ENCODE data around the gene TMEM259. TPM values are rescaled to one million over a fixed set of nuclear protein-coding genes. Genes with fewer than 3 reads are reported as not detected.
A peak's percentile ranks its signal among the peaks of the same experiment; 100 is the strongest.

TMEM259 gene
- total and polyA plus RNA-seq, 2 of the 13 experiments (the other 11 are each of a cell fraction or from before 2014, with no cell fraction given) = 64.7 to 164 TPM

- TF ChIP-seq RNF2 (conservative IDR thresholded peaks at IDR 0.05; ENCODE audit: low read depth) = no peak; the same call in 1 of the 2 replicates
- no peak for TF ChIP-seq ZNF616 (CRISPR knock-in tag; IDR thresholded peaks at IDR 0.05; ENCODE audit: low read depth)
- 0 out of 2 replicates have a peak, but pooled peaks have one; percentile 11 for TF ChIP-seq HNF1B (CRISPR knock-in tag; IDR thresholded peaks at IDR 0.05)
- no peak for TF ChIP-seq ZNF282 (IDR thresholded peaks at IDR 0.05; ENCODE audit: partially characterized antibody)
- TF ChIP-seq ZNF274 (CRISPR knock-in tag; IDR thresholded peaks at IDR 0.05) = no peak; the same call in 1 of the 2 replicates
- no peak for TF ChIP-seq ARID3A (IDR thresholded peaks at IDR 0.05; ENCODE audit: low read depth, low read length)
- no peak for TF ChIP-seq FIP1L1 (IDR thresholded peaks at IDR 0.05; ENCODE audit: borderline replicate concordance, insufficient read depth, low read depth, low read length)
- TF ChIP-seq MAX (IDR thresholded peaks at IDR 0.05) = peak; percentile 48
- TF ChIP-seq MATR3 (CRISPR knock-in tag; IDR thresholded peaks at IDR 0.05) = no peak
- no peak; the same call in 1 of the 2 replicates for TF ChIP-seq ZNF784 (CRISPR knock-in tag; IDR thresholded peaks at IDR 0.05; ENCODE audit: borderline replicate concordance)
- 0 out of 2 replicates have a peak, but pooled peaks have one; percentile 12 for TF ChIP-seq ZNF644 (CRISPR knock-in tag; IDR thresholded peaks at IDR 0.05; ENCODE audit: low read depth)
- TF ChIP-seq CC2D1A (CRISPR knock-in tag; IDR thresholded peaks at IDR 0.05) = no peak
- TF ChIP-seq ZNF546 (CRISPR knock-in tag; conservative IDR thresholded peaks at IDR 0.05) = no peak
- TF ChIP-seq SRSF9 (IDR thresholded peaks at IDR 0.05; ENCODE audit: borderline replicate concordance, insufficient read depth, low read depth, low read length, poor library complexity, severe bottlenecking) = no peak
- no peak for TF ChIP-seq ZNF180 (CRISPR knock-in tag; IDR thresholded peaks at IDR 0.05; ENCODE audit: borderline replicate concordance, low read depth)
- peak; percentile 66; the same call in 1 of the 2 replicates for TF ChIP-seq NCOA2 (CRISPR knock-in tag; IDR thresholded peaks at IDR 0.05)
- no peak for TF ChIP-seq CCDC6 (CRISPR knock-in tag; IDR thresholded peaks at IDR 0.05)
- TF ChIP-seq ZNF317 (CRISPR knock-in tag; IDR thresholded peaks at IDR 0.05) = peak; percentile 54
- peak; percentile 41; the same call in 1 of the 2 replicates for TF ChIP-seq ZSCAN9 (CRISPR knock-in tag; IDR thresholded peaks at IDR 0.05; ENCODE audit: borderline replicate concordance)
- TF ChIP-seq LBX2 (CRISPR knock-in tag; IDR thresholded peaks at IDR 0.05; ENCODE audit: borderline replicate concordance) = no peak
- no peak for TF ChIP-seq SIX4 (CRISPR knock-in tag; IDR thresholded peaks at IDR 0.05)
- TF ChIP-seq TAF15 (IDR thresholded peaks at IDR 0.05; ENCODE audit: low read depth, low read length, poor library complexity, severe bottlenecking) = no peak
- TF ChIP-seq SETDB1 (CRISPR knock-in tag; IDR thresholded peaks at IDR 0.05; ENCODE audit: borderline replicate concordance) = no peak
- TF ChIP-seq TFDP2 (CRISPR knock-in tag; IDR thresholded peaks at IDR 0.05) = peak; percentile 63; the same call in 1 of the 2 replicates
- TF ChIP-seq NR2F6 (IDR thresholded peaks at IDR 0.05) = peak; percentile 84
- TF ChIP-seq NR2F6 (CRISPR knock-in tag; IDR thresholded peaks at IDR 0.05) = peak; percentile 93
Measured at GRCh38 chr19:993361-993830, 27.5 kb downstream of the TMEM259 start (continued).

Measured in HepG2 (cell line).